PC-3 (cell line): ENCODE measurements around the gene ZBTB16.

ENCODE experiments used
- EZH2 ChIP-seq: fragments of 300-600 bp; sonication (generic); IDR thresholded peaks from one replicate; pipeline ENCODE4 v1.6.1; 2017; ENCODE audit warnings: antibody characterized with exemption, mild to moderate bottlenecking, low read length; ENCODE audit not compliant: unreplicated experiment
- EZH2phosphoT487 ChIP-seq: fragments of 300-600 bp; sonication (generic); IDR thresholded peaks from 2 replicates; pipeline ENCODE4 v1.6.1; 2018; ENCODE audit warnings: mild to moderate bottlenecking, antibody characterized with exemption, low read length, borderline replicate concordance
- TF ChIP-seq, protein P1 (sequence below): fragments of 300-600 bp; sonication (generic); conservative IDR thresholded peaks from 2 replicates; pipeline ENCODE4 v1.5.1; 2017; ENCODE audit warnings: antibody characterized with exemption, low read depth, mild to moderate bottlenecking, low read length

DNA sequence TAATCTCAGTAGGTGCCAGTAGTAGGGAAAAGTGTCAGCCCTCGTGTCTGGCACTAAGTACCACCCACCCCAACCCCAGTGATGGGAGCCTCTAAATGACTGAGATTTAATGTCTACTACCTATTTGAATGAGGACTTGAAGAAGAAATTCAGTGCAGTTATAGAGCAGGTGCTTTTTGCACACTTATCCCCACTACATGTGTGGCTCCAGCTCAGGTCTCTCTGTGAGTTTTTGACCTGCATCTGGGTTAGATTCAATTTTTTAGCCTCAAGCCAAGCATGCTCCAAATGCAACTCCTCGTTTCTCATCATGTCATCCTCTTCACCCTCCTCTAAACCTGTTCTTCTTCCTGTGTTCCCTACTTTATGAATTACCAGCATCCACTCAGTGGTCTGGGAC is 211.8 kb downstream of the ZBTB16 start:
- TF ChIP-seq, protein P1, sequence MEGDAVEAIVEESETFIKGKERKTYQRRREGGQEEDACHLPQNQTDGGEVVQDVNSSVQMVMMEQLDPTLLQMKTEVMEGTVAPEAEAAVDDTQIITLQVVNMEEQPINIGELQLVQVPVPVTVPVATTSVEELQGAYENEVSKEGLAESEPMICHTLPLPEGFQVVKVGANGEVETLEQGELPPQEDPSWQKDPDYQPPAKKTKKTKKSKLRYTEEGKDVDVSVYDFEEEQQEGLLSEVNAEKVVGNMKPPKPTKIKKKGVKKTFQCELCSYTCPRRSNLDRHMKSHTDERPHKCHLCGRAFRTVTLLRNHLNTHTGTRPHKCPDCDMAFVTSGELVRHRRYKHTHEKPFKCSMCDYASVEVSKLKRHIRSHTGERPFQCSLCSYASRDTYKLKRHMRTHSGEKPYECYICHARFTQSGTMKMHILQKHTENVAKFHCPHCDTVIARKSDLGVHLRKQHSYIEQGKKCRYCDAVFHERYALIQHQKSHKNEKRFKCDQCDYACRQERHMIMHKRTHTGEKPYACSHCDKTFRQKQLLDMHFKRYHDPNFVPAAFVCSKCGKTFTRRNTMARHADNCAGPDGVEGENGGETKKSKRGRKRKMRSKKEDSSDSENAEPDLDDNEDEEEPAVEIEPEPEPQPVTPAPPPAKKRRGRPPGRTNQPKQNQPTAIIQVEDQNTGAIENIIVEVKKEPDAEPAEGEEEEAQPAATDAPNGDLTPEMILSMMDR = no peak
- TF ChIP-seq EZH2 = no peak
- no peak for TF ChIP-seq EZH2phosphoT487
